Kidney epithelial cell (primary cell): ENCODE results near the gene LAMC1. TPM values are rescaled to one million over a fixed set of nuclear protein-coding genes. Genes with fewer than 3 reads are reported as not detected.
A peak's percentile ranks its signal among the peaks of the same experiment; 100 is the strongest.

Source experiments
- DNase-seq: peaks from one replicate; pipeline ENCODE4 v3.0.0-alpha.2; 2010; ENCODE audit warnings: low read depth
- H3K27me3 ChIP-seq: 2 replicates; pipeline ENCODE4 v1.6.0; 2011; ENCODE audit warnings: low read length; ENCODE audit not compliant: control insufficient read depth, insufficient read depth
- H3K36me3 ChIP-seq: 2 replicates; pipeline ENCODE4 v1.5.1; 2011; ENCODE audit warnings: low read length; ENCODE audit not compliant: control insufficient read depth, insufficient read depth
- H3K4me3 ChIP-seq: 2 replicates; pipeline ENCODE4 v1.5.1; 2011; ENCODE audit warnings: low read depth, mild to moderate bottlenecking, control low read depth, low read length
- total RNA-seq: library from RNA; depleted of rRNA; stranded (reverse); fragments of >200 nt; gene quantifications from 2 replicates; pipeline ENCODE4 v1.2.3, GENCODE V29; 2015
- TF ChIP-seq, protein P1 (sequence below): IDR thresholded peaks from 2 replicates; pipeline ENCODE4 v1.5.1; 2011; ENCODE audit warnings: mild to moderate bottlenecking, moderate library complexity, low read length, control low read depth, inconsistent platforms; ENCODE audit not compliant: insufficient read depth, poor library complexity, severe bottlenecking

LAMC1 gene
- total RNA-seq, 1 donor from 2014 or later: 172 TPM

DNA sequence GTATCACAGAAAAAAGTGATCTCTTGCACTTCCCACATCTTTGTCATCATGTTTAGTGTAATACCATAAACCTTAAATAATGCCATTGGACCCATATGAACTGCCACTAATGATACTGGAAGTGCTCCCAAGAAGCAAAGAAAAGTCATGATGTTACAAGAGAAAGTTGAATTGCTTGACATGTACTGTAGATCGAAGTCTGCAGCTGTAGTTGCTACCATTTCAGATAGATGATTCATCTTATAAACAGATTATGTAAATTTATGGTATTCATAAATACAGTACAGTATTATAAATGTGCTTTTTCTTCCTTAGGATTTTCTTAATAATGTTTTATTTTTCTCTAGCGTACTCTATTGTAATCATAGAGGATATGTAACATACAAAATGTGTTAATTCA lies 132.7 kb downstream of the LAMC1 start:
- DNase-seq: no peak
- Histone ChIP-seq H3K4me3 (no peak overlapping the region), H3K27me3 (no peaks in the 10 kb centered on the region), H3K36me3 (no peaks in the 10 kb centered on the region)
- TF ChIP-seq, protein P1, sequence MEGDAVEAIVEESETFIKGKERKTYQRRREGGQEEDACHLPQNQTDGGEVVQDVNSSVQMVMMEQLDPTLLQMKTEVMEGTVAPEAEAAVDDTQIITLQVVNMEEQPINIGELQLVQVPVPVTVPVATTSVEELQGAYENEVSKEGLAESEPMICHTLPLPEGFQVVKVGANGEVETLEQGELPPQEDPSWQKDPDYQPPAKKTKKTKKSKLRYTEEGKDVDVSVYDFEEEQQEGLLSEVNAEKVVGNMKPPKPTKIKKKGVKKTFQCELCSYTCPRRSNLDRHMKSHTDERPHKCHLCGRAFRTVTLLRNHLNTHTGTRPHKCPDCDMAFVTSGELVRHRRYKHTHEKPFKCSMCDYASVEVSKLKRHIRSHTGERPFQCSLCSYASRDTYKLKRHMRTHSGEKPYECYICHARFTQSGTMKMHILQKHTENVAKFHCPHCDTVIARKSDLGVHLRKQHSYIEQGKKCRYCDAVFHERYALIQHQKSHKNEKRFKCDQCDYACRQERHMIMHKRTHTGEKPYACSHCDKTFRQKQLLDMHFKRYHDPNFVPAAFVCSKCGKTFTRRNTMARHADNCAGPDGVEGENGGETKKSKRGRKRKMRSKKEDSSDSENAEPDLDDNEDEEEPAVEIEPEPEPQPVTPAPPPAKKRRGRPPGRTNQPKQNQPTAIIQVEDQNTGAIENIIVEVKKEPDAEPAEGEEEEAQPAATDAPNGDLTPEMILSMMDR: no peak

DNA sequence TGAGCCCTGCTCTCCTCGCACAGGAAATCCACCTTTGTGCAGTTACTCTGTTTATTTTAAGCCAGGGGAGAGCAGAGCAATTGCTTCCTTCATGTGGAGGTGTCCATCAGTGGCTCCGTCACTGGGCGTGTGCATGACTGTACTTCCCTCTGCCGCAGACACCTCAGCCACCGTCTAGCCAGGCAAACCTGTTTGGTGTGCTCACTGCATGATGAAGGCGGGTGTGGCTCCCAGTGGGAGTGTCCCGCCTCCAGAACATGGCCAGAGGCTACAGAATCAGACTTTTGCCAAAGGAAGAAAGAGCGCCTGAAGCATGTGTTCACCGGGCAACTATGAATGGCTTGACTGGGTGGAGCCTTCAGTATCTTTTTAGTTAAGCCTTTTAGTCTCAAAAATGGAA lies 136.7 kb downstream of the LAMC1 start:
- H3K27me3 ChIP-seq: no peaks in the 10 kb centered on the region
- no peaks in the 10 kb centered on the region for H3K36me3 ChIP-seq
- TF ChIP-seq, protein P1: no peak
- no peak overlapping the region for H3K4me3 ChIP-seq
- DNase-seq: peak; percentile 90

DNA sequence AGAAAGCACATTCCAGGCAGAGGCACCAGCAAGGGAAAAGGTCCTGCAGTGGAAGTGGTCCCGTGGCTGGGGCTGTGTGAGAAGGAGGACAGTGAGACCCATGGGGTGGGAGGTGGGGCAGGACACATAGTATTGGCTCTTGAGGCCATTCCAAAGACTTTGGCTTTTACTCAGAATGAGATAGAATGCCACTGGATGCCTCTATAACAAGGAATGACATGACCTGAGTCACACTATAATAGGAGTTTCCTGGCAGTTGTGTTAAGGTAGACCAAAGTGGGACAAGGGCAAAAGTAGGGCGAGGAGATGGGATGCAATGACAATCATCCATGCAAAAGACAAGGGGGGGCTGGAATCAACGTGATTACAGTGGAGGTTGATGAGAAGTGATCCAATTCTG lies 138.2 kb downstream of the LAMC1 start:
- no peak for DNase-seq
- H3K27me3 ChIP-seq: no peaks in the 10 kb centered on the region
- H3K4me3 ChIP-seq: no peak overlapping the region
- H3K36me3 ChIP-seq: no peaks in the 10 kb centered on the region
- TF ChIP-seq, protein P1: no peak

DNA sequence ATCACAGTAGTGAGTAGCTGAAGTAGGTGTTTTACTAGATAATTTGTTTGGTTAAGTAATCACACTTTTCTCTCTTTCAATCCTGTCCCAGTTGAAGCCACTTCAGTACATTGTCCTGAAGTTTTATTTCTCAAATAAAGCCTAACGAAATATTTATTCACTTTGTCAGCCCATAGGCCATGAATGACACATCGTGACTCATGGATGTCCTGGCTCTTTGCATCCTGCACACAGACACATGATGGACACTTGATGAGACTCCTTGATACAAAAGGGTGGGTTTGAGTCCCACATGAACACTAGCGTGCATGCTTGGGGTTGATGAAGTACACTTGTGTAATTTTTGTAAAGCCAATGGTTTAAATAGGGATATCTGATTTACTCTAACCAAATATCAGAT lies 140.1 kb downstream of the LAMC1 start:
- TF ChIP-seq, protein P1: no peak
- Histone ChIP-seq H3K27me3 (no peaks in the 10 kb centered on the region), H3K4me3 (no peak overlapping the region), H3K36me3 (no peaks in the 10 kb centered on the region)
- DNase-seq: peak; percentile 89

DNA sequence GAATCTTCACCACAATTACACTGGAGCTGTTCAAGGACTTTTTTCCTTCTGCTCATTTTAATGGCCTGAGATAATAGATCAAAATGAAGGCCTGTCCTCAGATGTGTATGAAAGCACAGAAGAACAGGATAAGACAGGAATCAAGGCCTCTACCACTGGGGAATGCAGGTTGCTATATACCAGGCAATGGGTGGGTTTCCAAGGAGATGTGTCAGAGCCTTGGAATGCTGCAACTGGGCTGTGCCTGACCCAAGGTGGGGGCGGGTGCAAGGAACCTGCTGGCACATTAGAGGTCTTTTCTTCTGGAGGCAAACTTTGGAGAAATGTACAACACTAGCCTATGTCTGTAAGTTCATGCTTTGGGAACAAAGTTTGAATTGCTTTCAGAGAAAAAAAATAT lies 141.1 kb downstream of the LAMC1 start:
- Histone ChIP-seq H3K27me3 (no peaks in the 10 kb centered on the region), H3K36me3 (no peaks in the 10 kb centered on the region), H3K4me3 (no peak overlapping the region)
- TF ChIP-seq, protein P1: no peak
- DNase-seq: peak; percentile 91

DNA sequence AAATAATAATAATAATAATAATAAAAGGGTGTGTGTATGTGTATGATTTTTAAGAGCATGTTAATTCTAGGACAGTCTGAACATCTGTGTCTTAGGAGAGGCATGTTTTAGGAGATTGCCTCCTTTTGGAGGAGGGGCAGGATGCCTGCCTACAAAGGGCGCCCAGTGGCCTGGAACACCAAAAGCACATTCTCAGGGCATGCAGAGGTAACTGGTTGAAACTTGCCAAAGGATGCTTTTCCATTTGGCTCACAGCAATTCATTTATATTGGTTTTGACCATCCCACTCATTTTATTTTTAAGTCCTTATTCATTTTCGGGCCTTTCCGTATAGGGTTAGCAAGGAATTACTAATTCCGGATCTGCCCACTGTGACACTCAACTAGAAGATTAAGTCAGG lies 141.7 kb downstream of the LAMC1 start:
- TF ChIP-seq, protein P1: no peak
- H3K36me3 ChIP-seq: no peaks in the 10 kb centered on the region
- peak; percentile 35 for DNase-seq
- H3K27me3 ChIP-seq: no peaks in the 10 kb centered on the region
- H3K4me3 ChIP-seq: no peak overlapping the region
